ENCODE measurements around the gene MPP3. TPM values are rescaled to one million over a fixed set of nuclear protein-coding genes. Genes with fewer than 3 reads are reported as not detected.

MPP3 gene
- total RNA-seq, 6 experiments from 2014 or later = 1.3 to 2.5 (median 1.8) TPM

GRCh38 chr17:43846963-43847371, 14.0 kb upstream of the MPP3 start, which contains the start of gene CD300LG:
CD300LG (plus strand) TSS chr17:43847176; CDS start chr17:43847217, 41 bp downstream.
- ATAC-seq (peak in 3 of 4 donors; percentile 49 to 65 (median 56)), DNase-seq (peak in 1 of 3 donors; percentile 43)
- Histone ChIP-seq H3K27me3 (no peaks in the 10 kb centered on the region), H3K9me3 (no peaks in the 10 kb centered on the region), H3K27ac (peak within 1 kb of the TSS in 1 of 3 donors; percentile 10), H3K4me1 (peaks cover 0 to 11% (median 2%) of the 10 kb centered on the region in 4 donors), H3K4me3 (no peak within 1 kb of the TSS), H3K36me3 (no peaks in the 10 kb centered on the region)
- TF ChIP-seq CTCF (IDR thresholded peaks at IDR 0.05) (no peak), POLR2A (IDR thresholded peaks at IDR 0.05) (no peak)
- no CpG with 5 or more reads among the region's 17 CpGs for WGBS (ENCODE audit: insufficient coverage, low coverage, low lambda C conversion rate, missing lambda C conversion rate)
- intact Hi-C loops (cut with DNase I) = loop anchor here (10.0 kb wide), 3 partner anchors 62 to 152 kb away; partner anchors contain the start of gene CFAP97D1 (in 1 of the 2)

DNA sequence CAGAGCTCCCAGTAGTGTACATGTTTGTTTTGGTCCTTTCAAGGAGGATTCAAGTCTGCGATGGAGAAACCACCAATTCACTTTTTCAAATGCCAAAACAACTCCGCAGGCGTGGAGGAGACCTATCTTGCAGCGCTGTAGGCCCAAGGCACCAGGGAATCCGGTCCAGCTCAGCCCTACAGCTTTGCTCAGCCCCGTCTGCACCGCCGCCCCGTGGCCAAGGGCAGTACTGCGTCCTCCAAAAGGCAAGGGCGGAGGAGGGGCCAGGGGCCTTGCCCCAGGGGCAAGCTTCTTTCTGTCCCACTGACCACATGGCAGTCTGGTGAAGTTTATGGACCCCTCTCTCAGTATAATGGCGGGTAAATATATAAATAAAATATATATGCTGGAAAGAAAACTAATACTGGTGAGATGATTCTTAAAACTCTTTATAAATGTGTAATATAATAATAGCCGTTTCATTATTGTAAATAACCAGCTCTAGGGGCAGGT, 13.3 kb upstream of the MPP3 start:
- TF ChIP-seq CTCF (IDR thresholded peaks at IDR 0.05) (peak; percentile 92 to 99 (median 98)), POLR2A (IDR thresholded peaks at IDR 0.05) (no peak)
- no peaks in the 10 kb centered on the region for H3K36me3 ChIP-seq
- intact Hi-C loops (cut with DNase I) = loop anchor here (10.0 kb wide), 3 partner anchors 61 to 151 kb away; partner anchors contain the start of gene CFAP97D1 (in 1 of the 2)
- H3K4me3 ChIP-seq = no peak overlapping the region
- ATAC-seq = peak; percentile 99 to 100 (median 99)
- no peaks in the 10 kb centered on the region for H3K9me3 ChIP-seq
- 6% methylated on average over 13 of the region's 13 CpGs for WGBS (ENCODE audit: insufficient coverage, low coverage, low lambda C conversion rate, missing lambda C conversion rate)
- H3K27me3 ChIP-seq = no peaks in the 10 kb centered on the region
- H3K27ac ChIP-seq = no peak overlapping the region
- H3K4me1 ChIP-seq = peaks cover 0 to 11% (median 2%) of the 10 kb centered on the region in 4 donors
- peak; percentile 84 to 86 (median 85) for DNase-seq

DNA sequence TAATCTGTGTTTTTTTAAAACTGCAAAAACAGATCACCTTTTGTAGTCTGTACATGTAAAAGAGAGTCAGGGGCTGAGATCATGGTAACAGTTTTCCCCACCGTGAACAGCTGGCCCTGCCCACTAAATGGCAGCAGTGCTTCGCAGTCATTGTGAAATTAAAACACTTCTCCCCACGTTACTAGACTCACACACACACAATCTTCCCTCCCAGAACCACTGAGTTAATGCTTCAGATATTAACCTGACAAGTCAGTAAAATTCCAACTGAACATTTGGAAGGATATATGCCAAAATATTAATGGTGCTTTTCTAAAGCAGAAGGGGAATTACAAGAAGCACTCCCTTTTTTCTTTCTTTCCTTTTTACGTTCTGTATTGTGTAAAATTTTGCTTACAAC, 12.8 kb upstream of the MPP3 start:
- DNase-seq = no peak
- H3K9me3 ChIP-seq = no peaks in the 10 kb centered on the region

GRCh38 chr17:43844241-43844640, 11.3 kb upstream of the MPP3 start:
- H3K27ac ChIP-seq = no peak overlapping the region
- H3K36me3 ChIP-seq = no peaks in the 10 kb centered on the region
- whole genome bisulfite sequencing (ENCODE audit: insufficient coverage, low coverage, low lambda C conversion rate, missing lambda C conversion rate) = 78% methylated on average over 1 of the region's 5 CpGs
- no peaks in the 10 kb centered on the region for H3K27me3 ChIP-seq
- H3K4me3 ChIP-seq = no peak overlapping the region
- H3K4me1 ChIP-seq = peaks cover 0 to 24% (median 2%) of the 10 kb centered on the region in 4 donors
- TF ChIP-seq POLR2A (IDR thresholded peaks at IDR 0.05) (no peak), CTCF (IDR thresholded peaks at IDR 0.05) (no peak)
- H3K9me3 ChIP-seq = no peaks in the 10 kb centered on the region
- ATAC-seq (no peak), DNase-seq (peak in 1 of 3 donors; percentile 27)
- intact Hi-C loops (cut with DNase I) = loop anchor here (10.0 kb wide), 3 partner anchors 59 to 149 kb away; partner anchors contain the start of gene CFAP97D1 (in 1 of the 2)

More for the DNA sequence above, 12.8 kb upstream of the MPP3 start:
- no peak for TF ChIP-seq CTCF (IDR thresholded peaks at IDR 0.05)
- no peak for TF ChIP-seq POLR2A (IDR thresholded peaks at IDR 0.05)
- Histone ChIP-seq H3K27ac (no peak overlapping the region), H3K27me3 (no peaks in the 10 kb centered on the region), H3K4me1 (peaks cover 0 to 12% (median 2%) of the 10 kb centered on the region in 4 donors), H3K4me3 (no peak overlapping the region), H3K36me3 (no peaks in the 10 kb centered on the region)
- intact Hi-C loops (cut with DNase I) = loop anchor here (10.0 kb wide), 3 partner anchors 61 to 151 kb away; partner anchors contain the start of gene CFAP97D1 (in 1 of the 2)
- WGBS (ENCODE audit: insufficient coverage, low coverage, low lambda C conversion rate, missing lambda C conversion rate) = 24% methylated on average over 4 of the region's 4 CpGs
- ATAC-seq = no peak

All from right lobe of liver (tissue), 6 donors.